ENCODE measurements around the gene SLC18B1. TPM values are rescaled to one million over a fixed set of nuclear protein-coding genes. Genes with fewer than 3 reads are reported as not detected.

The SLC18B1 gene
- total RNA-seq, 3 donors from 2014 or later, result 11.0 to 15.4 (median 11.9) TPM

- Histone ChIP-seq H3K9me3 (no peaks in the 10 kb centered on the region), H3K4me3 (no peak overlapping the region), H3K4me1 (ENCODE audit: low read depth) (no peaks in the 10 kb centered on the region), H3K36me3 (ENCODE audit: low read depth) (no peaks in the 10 kb centered on the region)
- no peak for ATAC-seq
- DNase-seq, result no peak
- intact Hi-C loops (cut with DNase I, micrococcal nuclease), result loop anchor here in 1 of 2 donors (10.0 kb wide), 1 partner anchor 131 kb away; no protein-coding TSS in a partner anchor
- TF ChIP-seq CTCF (IDR thresholded peaks at IDR 0.05), result no peak
Measured at GRCh38 chr6:132795461-132795860, 3.0 kb downstream of the SLC18B1 start.

DNA sequence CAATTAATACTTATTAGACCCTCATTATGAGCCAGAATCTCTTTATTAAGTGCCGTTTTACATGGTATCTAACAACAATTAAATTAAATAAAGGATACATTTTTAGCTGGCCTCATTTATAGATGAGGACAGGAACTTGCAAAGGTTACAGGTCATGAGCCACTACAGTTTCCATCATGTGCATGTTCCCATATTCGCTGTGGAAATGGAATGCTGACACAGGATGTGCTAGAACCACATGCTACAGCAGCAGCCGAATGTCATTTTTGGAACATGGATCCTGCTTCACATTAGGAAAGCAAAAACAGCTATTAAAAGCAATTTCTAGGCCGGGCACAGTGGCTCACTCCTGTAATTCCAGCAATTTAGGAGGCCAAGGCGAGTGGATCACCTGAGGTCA is 5.9 kb downstream of the SLC18B1 start:
- no peaks in the 10 kb centered on the region for H3K4me1 ChIP-seq (ENCODE audit: low read depth)
- H3K36me3 ChIP-seq (ENCODE audit: low read depth), result no peaks in the 10 kb centered on the region
- intact Hi-C loops (cut with DNase I, micrococcal nuclease), result loop anchor here in 1 of 2 donors (10.0 kb wide), 1 partner anchor 128 kb away; no protein-coding TSS in a partner anchor
- ATAC-seq (no peak), DNase-seq (no peak)
- no peaks in the 10 kb centered on the region for H3K9me3 ChIP-seq
- no peak for TF ChIP-seq CTCF (IDR thresholded peaks at IDR 0.05)
- H3K4me3 ChIP-seq, result no peak overlapping the region

DNA sequence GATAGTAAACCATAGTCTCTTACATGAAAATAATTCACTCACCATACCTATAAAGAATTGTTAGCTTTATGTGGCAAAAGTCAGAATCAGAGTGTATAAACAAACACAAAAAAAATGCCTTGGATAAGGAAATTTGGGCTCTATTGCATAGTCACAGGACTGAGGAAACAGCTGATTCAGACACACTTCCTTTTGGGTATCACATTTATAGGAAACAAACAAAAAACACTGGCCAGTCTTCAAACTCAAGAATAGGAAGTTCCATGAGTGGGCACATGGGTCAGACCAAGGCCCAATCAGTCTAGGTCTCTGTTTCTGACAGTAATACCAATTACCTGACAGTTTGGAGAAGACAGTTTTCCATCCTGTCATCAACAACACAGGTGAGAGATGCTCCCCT is 8.0 kb downstream of the SLC18B1 start:
- Histone ChIP-seq H3K4me1 (ENCODE audit: low read depth) (no peaks in the 10 kb centered on the region), H3K4me3 (no peak overlapping the region), H3K9me3 (no peaks in the 10 kb centered on the region), H3K36me3 (ENCODE audit: low read depth) (no peaks in the 10 kb centered on the region)
- TF ChIP-seq CTCF (IDR thresholded peaks at IDR 0.05), result no peak
- DNase-seq, result no peak
- no peak for ATAC-seq
- intact Hi-C loops (cut with DNase I, micrococcal nuclease), result loop anchor here in 1 of 2 donors (10.0 kb wide), 1 partner anchor 126 kb away; no protein-coding TSS in a partner anchor

DNA sequence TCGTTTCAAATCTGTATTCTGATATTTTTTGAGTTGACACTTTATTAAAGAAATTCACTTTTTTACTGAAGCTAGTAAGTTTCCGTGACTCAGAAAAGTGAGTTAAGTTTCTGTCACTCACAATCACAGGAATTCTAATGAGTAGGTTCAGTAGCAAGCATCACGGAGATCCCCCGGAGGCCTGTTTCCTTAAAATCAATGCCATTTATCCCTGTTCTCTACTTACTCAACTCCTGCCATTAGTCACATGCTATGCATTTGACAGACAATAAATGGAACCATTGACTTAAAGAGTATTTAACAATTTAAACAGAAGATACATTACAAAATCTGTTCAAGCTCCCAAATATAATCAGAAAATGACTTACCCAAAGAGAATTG is 9.1 kb downstream of the SLC18B1 start:
- ATAC-seq, result no peak
- H3K4me1 ChIP-seq (ENCODE audit: low read depth), result no peaks in the 10 kb centered on the region
- H3K36me3 ChIP-seq (ENCODE audit: low read depth), result no peaks in the 10 kb centered on the region
- H3K9me3 ChIP-seq, result no peaks in the 10 kb centered on the region
- no peak for DNase-seq
- H3K4me3 ChIP-seq, result no peak overlapping the region
- no peak for TF ChIP-seq CTCF (IDR thresholded peaks at IDR 0.05)
- intact Hi-C loops (cut with DNase I, micrococcal nuclease), result no loop called here

DNA sequence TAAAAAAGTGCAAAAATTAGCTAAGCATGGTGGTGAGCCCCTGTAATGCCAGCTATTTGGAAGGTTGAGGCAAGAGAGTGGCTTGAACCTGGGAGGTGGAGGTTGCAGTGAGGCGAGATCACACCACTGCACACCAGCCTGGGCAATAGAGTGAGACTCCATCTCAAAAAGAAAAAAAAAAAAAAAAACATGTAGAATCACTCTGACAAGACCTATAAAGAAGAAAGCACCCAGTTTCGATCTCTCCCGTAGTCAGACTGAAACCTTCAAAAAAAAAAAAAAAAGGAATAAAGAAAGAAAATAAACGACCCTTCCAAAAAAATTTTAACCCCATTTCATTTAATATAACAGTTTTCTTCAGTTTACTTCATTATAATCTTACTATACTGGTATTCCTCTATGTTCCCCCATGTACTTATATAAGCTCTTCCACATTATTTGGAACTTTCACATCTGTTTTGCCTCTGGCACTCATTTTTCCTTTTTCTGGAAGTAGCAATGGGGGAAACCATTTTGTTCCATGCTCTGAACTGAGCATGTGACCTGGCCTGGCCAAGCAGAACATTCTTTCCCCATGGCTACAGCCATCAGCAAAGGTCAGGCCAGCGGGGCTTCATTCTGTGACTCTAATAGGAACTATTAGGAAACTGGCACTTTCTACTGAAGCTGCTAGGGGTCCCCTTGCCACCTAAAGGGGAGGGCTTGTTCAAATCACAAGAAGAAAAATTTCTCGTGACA is 9.6 kb downstream of the SLC18B1 start:
- intact Hi-C loops (cut with DNase I, micrococcal nuclease), result no loop called here
- DNase-seq (no peak), ATAC-seq (no peak)
- TF ChIP-seq CTCF (IDR thresholded peaks at IDR 0.05), result no peak
- Histone ChIP-seq H3K4me3 (no peak overlapping the region), H3K36me3 (ENCODE audit: low read depth) (no peaks in the 10 kb centered on the region), H3K9me3 (no peaks in the 10 kb centered on the region), H3K4me1 (ENCODE audit: low read depth) (no peaks in the 10 kb centered on the region)
